H1 (cell line): ENCODE results near the gene SNX12. TPM values are rescaled to one million over a fixed set of nuclear protein-coding genes. Genes with fewer than 3 reads are reported as not detected.

Experiments
- BCL11A ChIP-seq, 2 experiments: IDR thresholded peaks; one replicate each; pipeline ENCODE4 v1.6.1; 2011; ENCODE audit warnings: low read depth in 2 of 2, low read length in 2 of 2, mild to moderate bottlenecking in 2 of 2
- BRCA1 ChIP-seq: IDR thresholded peaks from 2 replicates; pipeline ENCODE4 v1.6.1; 2012; ENCODE audit warnings: low read depth, low read length, improper control_type of control experiment
- CBX8 ChIP-seq: fragments of 300-800, 300-1000 bp; sonication (generic); IDR thresholded peaks from 2 replicates; pipeline ENCODE4 v1.7.1; 2016; ENCODE audit warnings: low read depth, low read length, borderline replicate concordance
- CTBP2 ChIP-seq: IDR thresholded peaks from 2 replicates; pipeline ENCODE4 v1.7.0; 2011; ENCODE audit warnings: borderline replicate concordance, mild to moderate bottlenecking, moderate library complexity, mixed read lengths, low read length; ENCODE audit not compliant: insufficient read depth, insufficient read length
- GABPA ChIP-seq: IDR thresholded peaks from 2 replicates; pipeline ENCODE4 v1.6.1; 2011; ENCODE audit warnings: mild to moderate bottlenecking, low read length, moderate library complexity, borderline replicate concordance; ENCODE audit not compliant: insufficient read depth
- GTF2F1 ChIP-seq: IDR thresholded peaks from 2 replicates; pipeline ENCODE4 v1.6.1; 2012; ENCODE audit warnings: low read depth, low read length, improper control_type of control experiment, borderline replicate concordance
- HDAC6 ChIP-seq: IDR thresholded peaks from one replicate; pipeline ENCODE4 v1.7.1; 2012; ENCODE audit warnings: low read depth, mild to moderate bottlenecking, inconsistent platforms, low read length, moderate library complexity
- KDM4A ChIP-seq: IDR thresholded peaks from one replicate; pipeline ENCODE4 v1.7.1; 2012; ENCODE audit warnings: low read depth, mild to moderate bottlenecking, moderate library complexity, low read length, inconsistent platforms; ENCODE audit not compliant: severe bottlenecking
- NANOG ChIP-seq: IDR thresholded peaks from 2 replicates; pipeline ENCODE4 v1.6.1; 2011; ENCODE audit warnings: low read length, low read depth, mild to moderate bottlenecking, inconsistent platforms; ENCODE audit not compliant: insufficient read depth, poor library complexity, severe bottlenecking
- RBBP5 ChIP-seq: IDR thresholded peaks from 2 replicates; pipeline ENCODE4 v1.7.1; 2012; ENCODE audit warnings: low read depth, mild to moderate bottlenecking, inconsistent platforms, low read length, moderate library complexity, borderline replicate concordance
- RNF2 ChIP-seq: fragments of 200-900, 300-1000 bp; sonication (generic); IDR thresholded peaks from 2 replicates; pipeline ENCODE4 v1.7.1; 2016; ENCODE audit warnings: borderline replicate concordance, low read depth, mild to moderate bottlenecking, antibody characterized with exemption, low read length; ENCODE audit not compliant: poor library complexity, severe bottlenecking; ENCODE audit errors: missing control alignments
- RXRA ChIP-seq: IDR thresholded peaks from 2 replicates; pipeline ENCODE4 v1.6.1; 2011; ENCODE audit warnings: low read depth, mild to moderate bottlenecking, low read length, moderate library complexity; ENCODE audit not compliant: insufficient read depth
- SIRT6 ChIP-seq: IDR thresholded peaks from one replicate; pipeline ENCODE4 v1.7.1; 2012; ENCODE audit warnings: low read length, inconsistent platforms
- SIX5 ChIP-seq: IDR thresholded peaks from 2 replicates; pipeline ENCODE4 v1.6.1; 2011; ENCODE audit warnings: mild to moderate bottlenecking, low read depth, low read length
- SP1 ChIP-seq: IDR thresholded peaks from 2 replicates; pipeline ENCODE4 v1.6.1; 2011; ENCODE audit warnings: low read depth, low read length
- SP4 ChIP-seq: IDR thresholded peaks from 2 replicates; pipeline ENCODE4 v1.6.1; 2012; ENCODE audit warnings: low read length, inconsistent platforms
- TAF7 ChIP-seq: optimal IDR thresholded peaks from 2 replicates; pipeline ENCODE3; 2011; ENCODE audit warnings: low read depth, mild to moderate bottlenecking, inconsistent platforms, low read length, moderate library complexity, borderline replicate concordance
- TBP ChIP-seq: IDR thresholded peaks from 2 replicates; pipeline ENCODE4 v1.6.1; 2011; ENCODE audit warnings: low read depth, low read length, improper control_type of control experiment
- TEAD4 ChIP-seq: IDR thresholded peaks from 2 replicates; pipeline ENCODE4 v1.6.1; 2012; ENCODE audit warnings: low read depth, low read length, inconsistent platforms, mixed read lengths
- YY1 ChIP-seq: IDR thresholded peaks from 2 replicates; pipeline ENCODE4 v1.6.1; 2011; ENCODE audit warnings: low read depth, mild to moderate bottlenecking, low read length
- polyA plus RNA-seq, 7 experiments: library from polyadenylated mRNA; depleted of rRNA in 3 of 7; stranded (reverse) in 5 of 7; unstranded in 2 of 7; fragments of >200 nt in 5 of 7; fragments of 200-250 nt in 2 of 7; gene quantifications; 1 replicate in 5 of 7; 2 replicates in 1 of 7; 4 replicates in 1 of 7; pipeline versions ENCODE4 v1.2.1 to v1.2.3, GENCODE V29; 2011 to 2013; ENCODE audit warnings: missing spikeins in 2 of 7, mixed read lengths in 2 of 7
- total RNA-seq: library from RNA; stranded (reverse); fragmentation: NEBNext Ultra II Directional; extraction: Animal tissue kit (Norgen Biotek cat#: 25700); gene quantifications from 2 replicates; pipeline ENCODE4 v1.2.1, GENCODE V29; 2021
- TF ChIP-seq, protein P1 (sequence below): IDR thresholded peaks from 2 replicates; pipeline ENCODE4 v1.6.1; 2012; ENCODE audit warnings: inconsistent platforms
- TF ChIP-seq, protein P2 (sequence below): IDR thresholded peaks from 2 replicates; pipeline ENCODE4 v1.6.1; 2011; ENCODE audit warnings: low read depth, mild to moderate bottlenecking, low read length; ENCODE audit not compliant: insufficient read depth

SNX12 gene
- total and polyA plus RNA-seq, 2 of the 8 experiments (the other 6 are each of a cell fraction or from before 2014, with no cell fraction given) = 72.1 to 74.2 TPM

DNA sequence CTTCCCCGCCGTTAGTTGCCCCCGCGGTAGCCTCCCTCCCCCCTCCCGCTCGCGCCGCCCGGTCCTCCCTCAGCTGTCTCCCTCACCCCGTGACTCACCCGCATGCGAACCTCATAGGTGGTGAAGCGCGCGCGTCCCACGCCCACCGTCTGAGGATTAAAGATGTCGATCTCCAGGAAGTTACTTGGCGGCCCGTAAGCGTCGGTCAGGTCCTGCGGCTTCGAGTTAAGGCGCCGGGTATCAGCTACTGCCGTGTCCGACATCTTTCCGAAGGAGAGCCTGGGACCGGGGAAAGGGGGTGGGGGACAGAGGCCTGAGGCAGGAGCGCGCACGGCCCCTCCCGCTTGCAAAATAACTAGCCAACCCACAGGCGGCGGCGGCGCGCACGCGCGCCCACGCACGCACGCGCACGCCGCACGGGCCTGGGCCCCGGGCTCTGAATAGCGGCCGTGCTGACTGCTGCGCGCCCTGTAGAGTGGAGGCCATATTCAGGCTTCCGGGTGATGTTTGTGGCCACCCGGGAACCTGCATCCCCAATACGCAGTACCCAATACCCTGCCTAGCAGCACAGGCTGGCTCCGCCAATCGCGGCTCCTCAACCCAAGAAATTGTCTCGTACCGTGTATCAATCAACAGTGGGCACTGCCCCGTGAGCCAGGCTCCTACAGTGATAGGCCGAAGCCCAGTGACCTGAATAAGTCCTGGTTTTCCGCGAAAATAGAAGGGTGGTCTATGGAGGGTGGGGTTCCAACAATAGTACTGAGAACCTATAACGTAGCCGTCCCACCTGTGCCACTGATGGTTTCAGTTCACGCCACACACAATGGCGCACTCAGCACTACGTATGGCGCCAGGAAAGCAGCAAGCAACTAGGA, at the start of gene SNX12 (continued):
- no peak for TF ChIP-seq RNF2
- TF ChIP-seq CBX8 = no peak
- no peak for TF ChIP-seq SP4
- no peak for TF ChIP-seq GTF2F1
- no peak for TF ChIP-seq RXRA
- no peak for TF ChIP-seq BRCA1
- TF ChIP-seq RBBP5 = no peak
- TF ChIP-seq YY1 = peak; percentile 82; the same call in 1 of the 2 replicates
- TF ChIP-seq SIRT6 = no peak
- no peak for TF ChIP-seq TEAD4
- TF ChIP-seq, protein P1, sequence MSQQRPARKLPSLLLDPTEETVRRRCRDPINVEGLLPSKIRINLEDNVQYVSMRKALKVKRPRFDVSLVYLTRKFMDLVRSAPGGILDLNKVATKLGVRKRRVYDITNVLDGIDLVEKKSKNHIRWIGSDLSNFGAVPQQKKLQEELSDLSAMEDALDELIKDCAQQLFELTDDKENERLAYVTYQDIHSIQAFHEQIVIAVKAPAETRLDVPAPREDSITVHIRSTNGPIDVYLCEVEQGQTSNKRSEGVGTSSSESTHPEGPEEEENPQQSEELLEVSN = no peak
- no peak for TF ChIP-seq BCL11A (IDR thresholded peaks at IDR 0.05; ENCODE audit: low read depth in 2 of 2, low read length in 2 of 2)
- no peak for TF ChIP-seq HDAC6
- peak; percentile 41 for TF ChIP-seq KDM4A
- TF ChIP-seq SIX5 = no peak
- no peak for TF ChIP-seq NANOG
- TF ChIP-seq, protein P2, sequence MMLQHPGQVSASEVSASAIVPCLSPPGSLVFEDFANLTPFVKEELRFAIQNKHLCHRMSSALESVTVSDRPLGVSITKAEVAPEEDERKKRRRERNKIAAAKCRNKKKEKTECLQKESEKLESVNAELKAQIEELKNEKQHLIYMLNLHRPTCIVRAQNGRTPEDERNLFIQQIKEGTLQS = peak; percentile 99
- peak; percentile 73; the same call in 1 of the 2 replicates for TF ChIP-seq SP1
- TF ChIP-seq TBP = peak; percentile 30; the same call in 1 of the 2 replicates
- TF ChIP-seq GABPA = no peak
- no peak for TF ChIP-seq TAF7
- TF ChIP-seq CTBP2 = no peak
